GM03348 (cell line): Measurements from ENCODE around the gene EIF5A2.
"Not testable (repeated sequence)": the region's sequence is repeated elsewhere in the genome, so short reads cannot be mapped to it uniquely, and the experiment has no call there.

Experiments used
- DNase-seq: peaks from one replicate; pipeline ENCODE4 v3.0.0; 2012; ENCODE audit warnings: low spot score

Gene EIF5A2

DNA sequence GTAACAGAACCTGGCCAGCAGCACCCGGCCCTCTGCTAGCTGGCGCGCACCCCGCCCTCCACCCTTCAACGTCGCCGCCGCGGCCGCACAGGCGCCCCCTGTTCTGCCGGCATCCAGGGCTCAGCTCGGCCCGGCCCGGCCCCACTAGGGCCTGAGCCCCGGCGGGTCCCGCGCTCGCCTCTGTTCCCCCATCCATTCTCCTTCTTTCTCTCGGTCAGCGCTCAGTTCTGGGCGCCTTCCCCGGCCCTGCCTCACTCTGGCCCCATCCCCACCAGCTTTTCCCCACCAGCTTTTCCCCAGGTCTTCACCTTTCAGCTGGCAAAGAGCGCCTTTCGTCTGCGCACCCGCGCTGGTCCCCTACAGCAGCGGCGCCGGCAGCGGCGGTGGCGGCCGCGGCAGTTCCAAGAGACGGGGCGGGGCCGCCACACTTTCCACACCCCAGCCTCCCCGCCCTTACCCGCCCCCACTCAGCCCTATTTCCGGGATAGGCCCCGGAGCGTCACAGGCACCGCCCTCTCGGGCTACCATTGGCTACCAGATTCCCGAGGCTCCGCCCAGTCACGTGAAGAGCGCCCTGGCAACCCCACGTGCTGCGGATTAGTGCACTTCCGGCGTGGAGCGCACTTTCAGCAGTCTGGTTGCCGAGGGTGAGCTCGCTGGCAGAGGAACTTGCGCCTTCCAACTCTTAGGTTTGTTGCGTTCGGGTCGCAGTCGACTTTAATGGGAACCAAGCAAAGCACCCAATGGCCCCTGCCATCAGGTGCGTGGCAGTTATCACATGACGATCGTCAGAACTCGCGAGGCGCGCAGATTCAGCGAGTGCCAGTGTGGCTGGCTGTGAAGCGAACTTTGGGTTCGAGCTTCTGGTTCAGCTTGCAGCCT, at the start of gene EIF5A2:
EIF5A2 (minus strand) TSS at position 403 of the 882 bp plus-strand sequence. CDS start 831 bp downstream, outside the sequence.
- peak; percentile 99 for DNase-seq

DNA sequence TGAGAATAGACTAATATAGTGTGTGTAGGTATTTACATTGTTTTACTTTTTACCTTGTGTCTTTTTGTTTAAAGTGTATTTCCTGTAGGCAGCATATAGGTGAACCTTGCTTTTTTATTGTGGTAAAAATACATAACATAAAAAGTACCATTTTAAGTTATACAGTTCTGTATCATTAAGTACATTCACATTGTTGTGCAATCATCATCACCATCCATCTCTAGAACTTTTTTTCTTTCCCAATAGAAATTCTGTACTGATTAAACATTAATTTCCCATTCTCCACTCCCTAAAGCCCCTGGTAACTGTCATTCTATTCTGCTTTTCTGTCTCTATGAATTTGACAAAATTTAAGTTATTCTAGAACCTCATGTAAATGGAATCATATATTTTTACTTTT, 48.2 kb upstream of the EIF5A2 start:
- DNase-seq, result no peak

DNA sequence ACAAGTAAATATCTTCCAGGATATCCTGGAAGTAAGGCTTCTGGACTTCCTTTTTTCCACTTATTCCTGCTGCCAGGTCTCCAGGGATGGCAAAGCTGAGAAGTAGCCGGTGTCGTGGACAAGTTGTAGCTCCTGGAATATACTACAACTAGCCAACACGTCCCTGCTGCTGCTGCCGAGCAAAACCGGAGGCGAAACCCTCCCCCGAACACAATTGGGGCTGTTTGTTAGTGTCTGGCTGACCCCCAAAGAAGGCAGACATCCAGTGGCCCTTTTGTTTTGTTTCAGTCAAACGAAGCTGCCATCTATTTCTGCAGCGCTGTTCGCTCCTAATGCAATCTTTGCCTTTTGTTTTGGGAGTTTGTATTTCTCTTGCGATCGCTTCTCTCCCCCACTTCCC, 45.3 kb upstream of the EIF5A2 start:
- DNase-seq, result no peak

DNA sequence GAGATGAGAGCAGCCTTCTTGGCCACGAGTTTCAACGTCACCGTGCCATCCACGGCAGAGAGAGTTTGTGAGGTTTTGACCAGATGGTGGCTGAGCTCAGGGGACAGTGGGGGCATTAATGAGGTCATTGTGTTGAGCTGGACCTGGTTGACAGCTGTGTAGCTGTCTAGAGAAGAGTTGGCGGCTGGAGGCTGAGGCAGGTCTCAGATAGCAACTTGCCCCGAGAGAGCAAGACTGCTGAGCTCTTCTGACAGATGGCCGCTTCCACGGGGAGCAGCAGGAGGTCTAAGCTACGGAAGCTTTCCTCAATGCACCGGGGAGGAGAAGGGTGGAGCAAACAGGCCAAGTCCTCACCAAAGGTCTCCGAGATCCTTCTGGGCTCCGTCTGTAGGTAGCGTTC, 44.8 kb upstream of the EIF5A2 start:
- no peak for DNase-seq

DNA sequence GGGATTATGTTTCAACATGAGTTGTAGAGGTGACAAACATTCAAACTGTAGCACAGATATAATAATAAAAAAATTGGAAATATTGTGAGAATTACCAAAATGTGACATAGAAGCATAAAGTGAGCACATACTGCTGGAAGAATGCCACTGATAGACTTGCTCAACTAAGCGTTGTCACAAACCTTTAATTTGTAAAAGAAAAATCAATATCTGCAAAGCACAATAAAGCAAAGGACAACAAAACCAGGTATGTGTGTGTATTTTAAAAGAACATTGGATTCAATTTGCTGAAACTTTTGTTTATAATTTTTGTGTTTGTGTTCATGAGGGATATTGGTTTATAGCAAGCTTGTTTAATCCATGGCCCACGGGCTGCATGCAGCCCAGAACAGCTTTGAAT, 40.8 kb upstream of the EIF5A2 start:
- no peak for DNase-seq

DNA sequence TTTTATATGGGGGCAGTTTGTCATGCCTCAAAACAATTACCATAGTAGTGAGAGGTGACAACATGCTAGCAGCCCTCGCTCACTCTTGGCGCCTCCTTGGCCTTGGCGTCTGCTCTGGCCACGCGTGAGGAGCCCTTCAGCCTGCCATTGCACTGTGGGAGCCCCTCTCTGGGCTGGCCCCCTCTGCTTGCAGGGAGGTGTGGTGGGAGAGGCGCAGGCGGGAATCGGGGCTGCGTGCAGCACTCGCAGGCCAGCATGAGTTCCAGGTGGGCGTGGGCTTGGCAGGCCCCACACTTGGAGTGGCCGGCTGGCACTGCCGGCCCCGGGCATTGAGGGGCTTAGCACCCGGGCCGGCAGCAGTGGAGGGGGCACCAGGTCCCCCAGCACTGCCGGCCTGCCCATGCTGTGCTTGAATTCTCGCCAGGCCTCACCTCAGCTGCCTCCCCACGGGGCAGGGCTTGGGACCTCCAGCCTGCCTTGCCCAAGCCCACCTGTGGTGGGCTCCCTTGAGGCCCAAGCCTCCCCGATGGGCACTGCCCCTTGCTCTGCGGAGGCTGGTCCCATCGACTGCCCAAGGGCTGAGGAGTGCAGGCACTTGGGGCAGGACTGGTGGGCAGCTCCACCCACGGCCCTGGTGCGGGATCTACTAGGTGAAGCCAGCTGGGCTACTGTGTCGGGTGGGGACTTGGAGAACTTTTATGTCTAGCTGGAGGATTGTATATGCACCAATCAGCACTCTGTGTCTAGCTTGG, 38.8 kb upstream of the EIF5A2 start:
- no peak for DNase-seq

DNA sequence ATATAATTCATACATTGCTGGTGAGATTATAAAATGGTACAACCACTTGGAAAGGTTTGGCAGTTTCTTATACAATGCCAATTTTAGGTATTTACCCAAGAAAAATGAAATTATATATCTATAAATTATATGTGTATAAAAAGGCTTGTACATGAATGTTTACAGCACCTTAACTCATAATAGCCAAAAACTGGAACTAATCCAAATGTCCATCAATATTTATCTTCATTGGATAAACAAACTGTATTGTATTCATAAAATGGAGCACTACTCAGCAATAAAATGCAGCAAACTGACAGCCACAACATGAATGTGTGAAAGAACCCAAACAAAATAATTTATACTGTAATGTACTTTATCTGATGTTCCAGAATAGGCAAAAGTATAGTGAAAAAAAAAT, 33.6 kb upstream of the EIF5A2 start:
- no peak for DNase-seq

DNA sequence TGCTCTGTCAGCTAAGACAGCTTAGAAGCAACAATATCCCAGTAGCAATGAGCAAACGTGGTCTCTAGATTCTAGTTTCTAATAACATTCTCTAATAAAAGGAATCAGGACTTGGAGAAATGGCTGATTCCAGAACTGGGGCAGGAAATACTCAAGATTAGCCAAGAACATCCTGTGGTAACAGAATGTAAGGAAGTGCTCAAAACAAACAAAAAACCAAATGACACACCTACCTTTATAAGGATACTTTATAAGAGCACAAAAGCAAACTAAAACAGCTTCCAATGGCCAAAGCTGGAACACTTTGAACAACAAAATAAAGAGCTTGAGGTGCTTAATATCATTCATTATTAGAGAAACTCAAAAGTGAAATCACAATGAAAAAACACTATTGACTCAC, 33.1 kb upstream of the EIF5A2 start:
- DNase-seq, result no peak

DNA sequence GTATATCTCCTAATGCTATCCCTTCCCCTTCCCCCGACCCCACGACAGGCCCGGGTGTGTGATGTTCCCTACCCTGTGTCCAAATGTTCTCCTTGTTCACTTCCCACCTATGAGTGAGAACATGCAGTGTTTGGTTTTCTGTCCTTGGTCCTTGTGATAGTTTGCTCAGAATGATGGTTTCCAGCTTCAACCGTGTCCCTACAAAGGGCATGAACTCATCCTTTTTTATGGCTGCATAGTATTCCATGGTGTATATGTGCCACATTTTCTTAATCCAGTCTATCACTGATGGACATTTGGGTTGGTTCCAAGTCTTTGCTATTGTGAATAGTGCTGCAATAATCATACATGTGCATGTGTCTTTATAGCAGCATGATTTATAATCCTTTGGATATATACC, 24.6 kb upstream of the EIF5A2 start:
- DNase-seq, result not testable (repeated sequence)

DNA sequence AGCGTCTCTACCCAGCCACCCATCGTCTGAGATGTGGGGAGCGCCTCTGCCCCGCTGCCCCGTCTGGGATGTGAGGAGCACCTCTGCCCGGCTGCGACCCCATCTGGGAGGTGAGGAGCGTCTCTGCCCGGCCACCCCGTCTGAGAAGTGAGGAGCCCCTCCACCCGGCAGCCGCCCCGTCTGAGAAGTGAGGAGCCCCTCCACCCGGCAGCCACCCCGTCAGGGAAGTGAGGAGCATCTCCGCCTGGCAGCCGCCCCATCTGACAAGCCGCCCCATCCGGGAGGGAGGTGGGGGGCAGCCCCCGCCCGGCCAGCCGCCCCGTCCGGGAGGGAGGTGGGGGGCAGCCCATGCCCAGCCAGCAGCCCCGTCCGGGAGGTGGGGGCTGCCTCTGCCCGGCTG, 15.1 kb upstream of the EIF5A2 start:
- not testable (repeated sequence) for DNase-seq

DNA sequence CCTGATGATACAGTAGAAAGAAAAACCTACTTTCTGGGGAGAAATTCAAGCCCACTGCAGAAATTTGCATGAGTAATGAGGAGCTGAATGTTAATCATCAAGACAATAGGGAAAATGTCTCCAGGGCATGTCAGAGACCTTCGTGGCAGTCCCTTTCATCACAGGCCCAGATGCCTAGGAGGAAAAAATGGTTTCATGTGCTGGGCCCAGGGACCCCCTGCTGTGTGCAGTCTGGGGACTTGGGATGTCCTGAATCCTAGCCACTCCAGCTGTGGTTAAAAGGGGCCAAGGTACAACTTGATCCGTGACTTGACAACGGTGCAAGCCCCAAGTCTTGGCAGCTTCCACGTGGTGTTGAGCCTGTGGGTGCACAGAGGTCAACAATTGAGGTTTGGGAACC, 10.3 kb upstream of the EIF5A2 start:
- DNase-seq, result no peak

DNA sequence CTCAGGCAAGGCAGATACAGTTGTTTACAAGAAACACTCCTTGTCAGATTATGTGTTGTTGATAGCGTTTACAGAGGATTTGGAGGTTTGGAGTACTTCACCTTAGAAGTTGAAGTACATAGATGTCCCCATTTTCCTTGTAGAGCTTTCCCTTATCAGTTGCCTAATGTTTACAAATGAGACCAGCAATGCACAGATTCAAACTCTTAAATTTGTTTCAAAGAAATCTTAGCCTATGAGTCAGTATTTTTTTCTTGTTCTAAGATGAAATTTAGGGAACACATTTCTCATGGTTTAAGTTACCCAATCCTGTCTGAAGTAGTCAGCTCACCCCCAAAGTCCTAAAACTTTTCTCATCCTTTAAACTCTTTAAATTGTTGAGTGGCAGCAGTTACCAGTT, 6.3 kb upstream of the EIF5A2 start:
- DNase-seq, result no peak

DNA sequence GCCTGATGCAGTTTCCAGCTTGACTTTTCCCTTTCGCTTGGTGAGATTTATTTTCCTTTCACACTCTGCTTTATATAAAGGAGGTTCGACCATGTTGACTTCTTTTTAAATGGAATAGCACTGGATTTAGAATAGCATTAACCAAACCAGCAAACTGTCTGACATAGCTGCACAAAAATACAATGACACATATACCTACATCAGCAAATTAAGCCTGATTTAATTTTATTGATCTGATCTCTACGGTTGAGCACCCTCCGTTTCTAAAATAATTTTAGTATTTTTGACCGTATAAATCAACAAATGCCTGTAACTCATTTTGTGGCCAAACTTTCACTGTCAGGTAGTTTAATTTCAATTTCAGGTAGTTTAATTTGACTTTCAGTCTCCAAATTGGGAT, 5.8 kb upstream of the EIF5A2 start:
- DNase-seq, result no peak

DNA sequence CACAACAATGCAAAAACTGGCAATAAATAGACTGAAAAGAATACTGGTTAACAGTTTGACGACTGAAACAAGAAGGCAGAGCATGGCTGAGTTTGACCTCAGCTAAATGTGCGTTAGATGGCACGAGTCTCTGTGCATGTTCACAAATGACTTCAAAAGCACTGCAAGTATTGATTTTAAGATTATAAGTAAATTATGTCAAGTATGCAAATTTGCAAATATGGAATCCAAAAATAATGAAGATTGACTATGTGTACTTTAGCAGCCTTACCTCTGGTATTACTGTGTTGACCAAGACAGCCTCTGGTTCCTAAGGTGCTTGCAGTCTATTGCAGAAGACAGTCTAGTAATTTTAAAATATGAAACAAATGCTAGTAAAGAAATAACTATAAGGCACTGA, 2.6 kb upstream of the EIF5A2 start:
- DNase-seq, result no peak

DNA sequence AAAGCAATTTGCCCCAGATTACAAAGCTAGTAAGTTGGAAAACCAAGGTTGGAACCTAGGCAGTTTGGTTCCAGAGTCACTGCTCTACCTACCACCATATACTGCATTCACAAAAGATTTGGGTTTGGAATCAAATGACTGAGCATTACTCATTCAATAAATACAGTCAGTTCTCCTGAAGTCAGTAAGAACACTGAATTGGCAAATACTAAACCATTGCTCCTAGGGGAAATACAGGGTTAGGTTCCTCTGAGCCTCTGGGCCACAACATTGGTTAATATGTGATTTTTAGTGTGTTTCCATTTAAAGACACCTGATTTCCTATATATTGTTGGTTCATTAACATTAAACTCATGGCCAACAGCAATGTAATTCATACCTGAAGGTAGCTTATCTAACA, 2.1 kb upstream of the EIF5A2 start:
- DNase-seq, result no peak

DNA sequence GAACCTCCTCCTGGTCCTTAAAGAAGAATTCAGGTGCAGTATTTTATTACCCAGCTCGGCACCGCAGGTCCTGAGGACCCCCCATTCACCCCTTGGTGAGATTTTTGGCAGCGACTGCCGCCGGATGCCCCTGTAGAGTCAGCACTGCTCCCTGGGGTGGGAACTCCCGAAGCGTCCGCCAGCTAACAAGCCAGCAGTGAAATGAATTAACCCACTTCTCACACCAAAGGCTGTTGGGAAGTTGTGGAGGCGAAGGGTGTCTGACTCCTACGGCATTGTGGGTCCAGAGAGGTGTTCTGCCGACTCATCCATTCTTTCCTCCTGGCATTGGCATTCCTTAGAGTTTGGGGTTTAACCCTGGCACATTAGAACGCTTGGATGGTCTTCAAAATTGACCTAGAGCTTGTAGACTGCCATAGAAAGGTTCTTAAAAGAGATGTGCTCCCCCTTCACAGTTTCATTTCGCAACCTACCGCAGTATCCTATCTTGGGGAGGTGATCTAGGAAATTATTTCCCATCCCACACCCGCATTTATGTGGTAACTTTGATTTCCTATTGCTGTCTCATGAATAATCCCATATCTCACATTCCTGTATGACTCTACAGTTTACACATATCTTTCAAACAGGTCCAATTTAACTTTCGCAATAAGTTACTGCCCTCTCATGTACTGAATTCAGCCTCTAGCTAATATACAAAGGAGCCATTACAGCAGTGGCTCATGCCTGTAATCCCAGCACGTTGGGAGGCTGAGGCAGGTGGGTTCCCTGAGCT, 879 bp upstream of the EIF5A2 start:
- DNase-seq, result peak; percentile 85

DNA sequence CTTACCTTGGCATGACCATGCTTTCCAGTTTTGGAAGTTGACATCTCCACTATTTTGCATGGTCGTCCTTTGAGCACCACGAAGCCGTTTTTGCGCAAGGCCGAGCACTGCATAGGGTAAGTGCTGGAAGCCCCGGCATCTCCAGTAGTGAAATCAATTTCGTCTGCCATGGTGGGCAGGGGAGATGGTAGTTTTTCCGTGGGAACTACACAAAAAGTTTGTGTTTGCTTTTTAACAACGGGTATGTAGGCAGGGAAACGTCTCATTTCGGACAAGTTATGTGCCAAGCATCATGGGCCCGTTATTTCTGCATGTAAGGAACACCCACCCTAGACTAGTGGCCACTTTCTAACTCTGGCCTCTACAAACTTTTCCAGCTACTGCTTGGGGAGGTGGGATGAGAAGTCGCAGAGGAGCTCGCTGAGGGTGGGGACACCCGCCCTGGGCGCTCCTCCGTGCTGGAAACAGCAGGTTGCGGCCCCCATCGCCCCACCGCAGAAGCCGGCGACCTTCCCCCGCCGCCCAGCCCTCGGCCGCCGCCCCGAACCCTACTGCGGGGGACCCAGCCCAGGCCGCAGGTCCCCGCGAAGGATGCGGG, 701 bp downstream of the EIF5A2 start:
- DNase-seq, result peak; percentile 8

DNA sequence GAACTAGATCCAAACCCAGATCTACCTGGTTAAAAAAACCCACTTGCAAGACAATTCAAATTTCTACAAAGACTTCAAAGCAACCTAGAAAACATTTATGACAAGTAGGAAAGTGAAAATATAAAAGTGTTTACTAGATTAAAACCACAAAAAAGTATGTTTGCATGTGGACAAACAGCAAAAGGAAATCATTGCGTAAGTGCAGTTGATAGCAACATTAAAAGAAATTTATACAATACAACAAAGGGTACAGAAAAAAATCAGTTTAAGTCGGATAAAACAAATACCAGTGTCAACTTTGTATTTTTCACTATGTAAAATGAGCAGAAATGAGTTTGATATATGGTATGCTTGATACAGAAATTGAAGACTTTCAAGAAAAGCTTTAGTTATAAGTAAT, 2.6 kb downstream of the EIF5A2 start:
- no peak for DNase-seq

DNA sequence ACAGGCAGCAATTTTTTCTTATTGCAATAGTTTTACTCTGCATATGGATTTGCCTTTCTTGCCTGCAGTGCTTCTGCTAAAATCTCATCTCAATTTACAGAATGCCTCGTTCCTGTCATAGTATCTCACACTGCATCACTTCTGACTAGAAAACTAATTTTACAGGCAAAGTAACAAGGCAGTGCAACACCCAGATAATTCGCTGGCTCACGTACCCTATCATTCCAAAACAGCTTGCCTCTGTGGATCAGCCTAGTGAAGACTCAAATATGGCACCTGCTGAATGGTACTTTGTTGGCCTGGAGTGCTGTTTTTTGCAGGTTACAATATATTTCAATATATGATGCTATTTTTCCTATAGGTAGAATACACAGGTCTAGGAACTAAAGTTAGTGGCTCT, 5.3 kb downstream of the EIF5A2 start:
- no peak for DNase-seq

DNA sequence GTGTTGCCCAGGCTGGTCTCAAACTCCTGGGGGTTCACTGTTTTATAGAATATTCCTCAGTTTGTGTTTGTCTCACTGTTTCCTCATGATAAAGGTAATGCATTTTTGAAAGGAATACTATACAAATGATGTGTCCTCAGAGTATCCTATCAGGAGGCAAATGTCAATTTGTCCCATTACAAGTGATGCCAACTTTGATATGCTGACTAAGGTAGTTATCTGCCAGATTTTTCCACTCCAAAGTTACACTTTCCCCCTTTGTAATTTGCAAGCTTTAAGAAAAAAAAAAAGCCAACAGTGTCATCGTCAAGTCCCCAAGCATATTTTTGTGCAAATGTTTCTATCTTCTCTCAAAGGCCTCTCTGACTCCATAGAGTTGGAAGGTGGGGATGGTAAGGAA, 9.0 kb downstream of the EIF5A2 start:
- no peak for DNase-seq

DNA sequence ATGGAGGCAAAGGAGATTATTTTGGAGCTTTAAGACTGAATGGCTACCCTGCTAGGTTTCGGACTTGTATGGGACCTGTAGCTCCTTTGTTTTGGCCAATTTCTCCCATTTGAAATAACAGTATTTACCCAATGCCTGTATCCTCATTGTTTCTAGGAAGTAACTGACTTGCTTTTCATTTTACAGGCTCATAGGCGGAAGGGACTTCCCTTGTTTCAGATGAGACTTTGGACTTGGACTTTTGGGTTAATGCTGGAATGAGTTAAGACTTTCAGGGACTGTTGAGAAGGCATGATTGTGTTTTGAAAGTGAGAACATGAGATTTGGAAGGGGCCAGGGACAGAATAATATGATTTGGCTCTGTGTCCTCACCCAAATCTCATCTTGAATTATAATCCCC, 10.5 kb downstream of the EIF5A2 start:
- no peak for DNase-seq

DNA sequence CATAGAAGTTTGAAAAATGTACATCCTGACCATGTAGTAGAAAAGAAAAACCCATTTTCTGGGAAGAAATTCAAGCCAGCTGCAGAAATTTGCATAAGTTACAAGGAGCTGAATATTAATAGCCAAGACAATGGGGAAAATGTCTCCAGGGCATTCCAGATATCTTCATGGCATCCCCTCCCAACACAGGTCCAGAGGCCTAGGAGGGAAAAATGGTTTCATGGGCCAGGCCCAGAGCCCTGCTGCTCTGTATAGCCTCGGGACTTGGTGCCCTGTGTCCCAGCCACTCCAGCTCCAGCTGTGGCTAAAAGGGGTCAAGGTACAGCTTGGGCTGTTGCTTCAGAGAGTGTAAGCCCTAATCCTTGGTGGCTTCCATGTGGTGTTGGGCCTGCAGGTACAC, 11.2 kb downstream of the EIF5A2 start:
- DNase-seq, result not testable (repeated sequence)
